WI38 (cell line): Measurements from ENCODE around the gene INPP5D.

Source experiments
- H3K4me3 ChIP-seq: 2 replicates; pipeline ENCODE4 v1.5.1; 2011; ENCODE audit warnings: low read depth, mild to moderate bottlenecking, control low read depth, low read length
- TF ChIP-seq, protein P1 (sequence below): IDR thresholded peaks from 2 replicates; pipeline ENCODE4 v1.5.1; 2012; ENCODE audit warnings: low read depth, mild to moderate bottlenecking, control low read depth, low read length

INPP5D gene

DNA sequence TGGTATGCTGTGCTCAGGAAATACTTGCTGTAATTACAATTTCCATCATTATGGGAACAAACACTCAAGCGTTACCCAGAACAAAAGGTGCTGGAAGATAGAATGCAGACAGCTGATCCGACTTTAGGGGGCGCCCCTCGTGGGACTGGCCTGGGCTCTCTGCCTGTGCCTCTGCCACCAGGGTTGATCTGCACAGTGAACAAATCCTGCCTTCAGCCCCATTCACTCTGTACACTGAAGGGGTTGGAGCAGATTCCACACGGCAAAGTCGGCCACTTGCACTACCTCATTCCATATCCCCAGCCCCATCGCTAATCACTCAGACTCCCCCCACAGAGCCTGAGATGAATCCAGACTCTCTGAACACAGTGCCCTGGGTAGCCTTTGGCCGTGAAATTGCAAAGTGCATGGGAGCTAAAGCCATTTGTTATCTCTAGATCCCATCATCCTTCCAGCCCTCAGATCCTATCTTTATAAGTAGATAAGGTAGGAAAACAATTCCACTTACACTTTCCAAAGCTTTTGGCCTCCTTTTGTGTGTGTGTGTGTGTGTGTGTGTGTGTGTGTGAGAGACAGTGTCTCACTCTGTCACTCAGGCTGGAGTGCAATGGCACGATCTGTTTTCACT lies 69.3 kb downstream of the INPP5D start:
- TF ChIP-seq, protein P1, sequence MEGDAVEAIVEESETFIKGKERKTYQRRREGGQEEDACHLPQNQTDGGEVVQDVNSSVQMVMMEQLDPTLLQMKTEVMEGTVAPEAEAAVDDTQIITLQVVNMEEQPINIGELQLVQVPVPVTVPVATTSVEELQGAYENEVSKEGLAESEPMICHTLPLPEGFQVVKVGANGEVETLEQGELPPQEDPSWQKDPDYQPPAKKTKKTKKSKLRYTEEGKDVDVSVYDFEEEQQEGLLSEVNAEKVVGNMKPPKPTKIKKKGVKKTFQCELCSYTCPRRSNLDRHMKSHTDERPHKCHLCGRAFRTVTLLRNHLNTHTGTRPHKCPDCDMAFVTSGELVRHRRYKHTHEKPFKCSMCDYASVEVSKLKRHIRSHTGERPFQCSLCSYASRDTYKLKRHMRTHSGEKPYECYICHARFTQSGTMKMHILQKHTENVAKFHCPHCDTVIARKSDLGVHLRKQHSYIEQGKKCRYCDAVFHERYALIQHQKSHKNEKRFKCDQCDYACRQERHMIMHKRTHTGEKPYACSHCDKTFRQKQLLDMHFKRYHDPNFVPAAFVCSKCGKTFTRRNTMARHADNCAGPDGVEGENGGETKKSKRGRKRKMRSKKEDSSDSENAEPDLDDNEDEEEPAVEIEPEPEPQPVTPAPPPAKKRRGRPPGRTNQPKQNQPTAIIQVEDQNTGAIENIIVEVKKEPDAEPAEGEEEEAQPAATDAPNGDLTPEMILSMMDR, result no peak
- no peak overlapping the region for H3K4me3 ChIP-seq

DNA sequence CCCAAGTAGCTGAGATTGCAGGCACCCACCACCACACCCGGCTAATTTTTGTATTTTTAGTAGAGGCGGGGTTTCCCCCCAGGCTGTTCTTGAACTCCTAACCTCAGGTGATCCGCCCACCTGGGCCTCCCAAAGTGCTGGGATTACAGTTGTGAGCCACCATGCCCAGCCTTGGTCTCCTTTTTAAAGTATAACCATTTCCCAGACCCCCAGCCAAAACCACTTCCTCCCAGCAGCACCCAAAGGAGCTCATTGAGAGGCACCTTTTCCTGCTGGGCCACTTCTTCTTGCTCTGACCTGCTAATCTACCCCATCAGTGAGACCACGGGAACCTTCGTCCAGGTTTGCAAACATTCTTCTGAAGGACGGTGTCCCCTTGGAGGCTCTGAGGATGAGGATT lies 69.9 kb downstream of the INPP5D start:
- no peak overlapping the region for H3K4me3 ChIP-seq
- TF ChIP-seq, protein P1, result no peak

DNA sequence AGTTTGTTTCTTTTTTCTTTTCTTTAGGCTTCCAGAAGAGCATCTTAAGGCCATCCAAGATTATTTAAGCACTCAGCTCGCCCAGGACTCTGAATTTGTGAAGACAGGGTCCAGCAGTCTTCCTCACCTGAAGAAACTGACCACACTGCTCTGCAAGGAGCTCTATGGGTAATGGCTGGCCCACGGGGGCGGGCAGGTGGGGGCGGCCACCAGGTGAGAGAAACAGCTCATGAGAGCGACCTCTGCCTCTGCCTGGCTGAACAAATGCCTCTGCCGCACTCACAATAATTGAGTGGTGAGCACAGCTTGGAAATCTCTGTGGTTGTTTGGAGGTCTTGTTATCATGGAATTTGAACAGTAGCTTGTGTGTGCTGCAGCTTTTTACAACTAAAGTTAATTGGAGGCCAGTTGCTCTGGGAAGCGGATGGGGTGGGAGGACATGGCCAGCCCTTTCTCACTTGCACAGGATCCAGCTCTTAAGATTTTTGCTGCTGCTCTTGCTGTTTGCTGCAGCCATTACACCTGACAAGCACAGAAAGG lies 70.4 kb downstream of the INPP5D start:
- TF ChIP-seq, protein P1, result no peak
- no peak overlapping the region for H3K4me3 ChIP-seq

DNA sequence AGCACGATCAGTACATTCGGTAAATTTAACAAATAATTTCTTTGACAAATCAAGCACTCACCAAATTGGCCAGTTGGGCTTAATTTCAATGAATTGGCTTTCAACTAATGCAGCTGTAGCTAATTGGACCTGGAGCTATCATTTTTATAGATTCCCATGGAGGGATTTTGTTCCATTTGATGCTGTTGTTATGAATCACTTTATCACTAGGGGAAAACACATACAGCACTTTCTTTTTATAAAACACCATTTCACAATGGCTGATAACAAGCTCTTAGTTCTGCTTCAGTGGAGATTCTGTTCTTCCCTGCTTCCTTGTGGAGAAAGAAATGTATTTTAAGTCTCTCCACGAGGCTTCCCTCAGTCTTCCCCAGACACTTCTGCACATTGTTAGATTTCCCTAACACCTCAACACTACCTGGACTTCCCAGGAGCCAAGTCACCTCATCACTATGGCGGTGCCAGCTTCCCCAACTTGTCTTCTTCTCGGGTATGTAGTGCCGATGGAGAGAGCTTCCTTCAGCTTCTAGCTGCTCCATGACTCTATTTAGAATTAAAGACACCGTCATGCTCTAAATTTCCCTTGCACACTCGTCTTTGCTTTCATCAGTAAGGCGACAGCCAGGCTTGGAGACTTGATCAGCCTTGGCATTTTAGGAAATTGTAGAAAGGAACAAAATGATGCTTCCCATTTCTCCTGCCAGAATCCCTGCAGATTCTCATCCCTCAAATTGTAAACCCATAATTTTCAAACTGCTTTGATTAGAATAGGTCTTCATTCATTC lies 72.0 kb downstream of the INPP5D start:
- no peak overlapping the region for H3K4me3 ChIP-seq
- TF ChIP-seq, protein P1, result no peak

DNA sequence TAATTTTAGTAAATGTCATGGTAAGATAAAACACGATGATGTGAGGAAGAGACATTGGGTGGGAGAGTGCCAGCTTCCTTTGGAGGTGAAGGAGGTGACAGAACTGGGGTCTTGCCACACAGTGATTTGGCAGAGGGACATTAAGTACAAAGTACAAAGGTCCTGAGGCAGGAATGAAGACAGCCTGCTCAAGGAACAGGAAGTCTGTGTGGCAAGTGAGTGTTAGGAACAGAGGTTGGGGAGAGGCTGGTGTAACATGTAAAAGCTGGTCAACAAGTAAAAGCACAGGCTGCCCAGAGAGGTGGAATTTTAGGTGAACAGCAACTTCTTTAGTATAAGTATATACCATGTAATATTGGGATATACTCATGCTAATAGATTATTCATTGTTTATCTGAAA lies 73.1 kb downstream of the INPP5D start:
- TF ChIP-seq, protein P1, result no peak

DNA sequence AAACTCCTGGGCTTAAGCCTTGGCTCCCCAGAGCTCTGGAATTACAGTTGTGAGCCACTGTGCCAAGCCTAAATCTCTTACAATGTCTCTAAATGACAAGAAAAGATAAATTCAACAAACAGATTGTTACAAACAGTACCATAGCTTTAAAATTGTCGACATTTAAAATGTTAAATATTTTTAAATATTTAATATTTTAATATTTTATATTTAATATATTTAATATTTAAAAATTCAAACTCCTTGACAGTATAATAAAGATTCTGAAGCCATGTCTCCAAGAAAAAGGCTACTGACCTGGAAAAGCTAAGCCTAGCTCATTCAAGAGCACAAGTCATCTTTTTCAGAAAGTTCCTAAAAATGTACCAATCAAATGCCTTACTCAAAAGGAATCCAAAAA lies 75.3 kb downstream of the INPP5D start:
- no peak overlapping the region for H3K4me3 ChIP-seq
- TF ChIP-seq, protein P1, result no peak

More for the DNA sequence above, 73.1 kb downstream of the INPP5D start:
- no peak overlapping the region for H3K4me3 ChIP-seq

DNA sequence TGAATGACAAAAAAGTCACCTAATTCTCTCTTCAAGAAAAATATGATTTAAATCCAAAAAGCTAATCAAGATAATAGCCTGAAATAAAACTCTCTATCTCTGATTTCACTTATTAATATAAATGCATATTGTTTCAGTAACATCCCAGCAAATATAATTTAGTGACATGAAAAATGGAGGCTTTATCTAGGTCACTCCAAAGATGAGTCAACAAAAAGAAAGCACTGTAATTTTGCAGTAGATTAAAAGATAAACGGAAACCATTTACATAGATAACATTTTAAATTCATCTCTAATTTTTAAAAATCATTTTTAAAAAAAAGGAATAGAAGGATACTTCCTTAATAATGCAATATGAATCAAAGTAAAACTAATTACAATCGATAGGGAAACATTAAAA lies 76.9 kb downstream of the INPP5D start:
- TF ChIP-seq, protein P1, result no peak
- no peak overlapping the region for H3K4me3 ChIP-seq
